ENCODE data around the gene PLA2G2E. TPM values are rescaled to one million over a fixed set of nuclear protein-coding genes. Genes with fewer than 3 reads are reported as not detected.

The PLA2G2E gene, protein sequence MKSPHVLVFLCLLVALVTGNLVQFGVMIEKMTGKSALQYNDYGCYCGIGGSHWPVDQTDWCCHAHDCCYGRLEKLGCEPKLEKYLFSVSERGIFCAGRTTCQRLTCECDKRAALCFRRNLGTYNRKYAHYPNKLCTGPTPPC
- not detected in 2 replicates for total RNA-seq

DNA sequence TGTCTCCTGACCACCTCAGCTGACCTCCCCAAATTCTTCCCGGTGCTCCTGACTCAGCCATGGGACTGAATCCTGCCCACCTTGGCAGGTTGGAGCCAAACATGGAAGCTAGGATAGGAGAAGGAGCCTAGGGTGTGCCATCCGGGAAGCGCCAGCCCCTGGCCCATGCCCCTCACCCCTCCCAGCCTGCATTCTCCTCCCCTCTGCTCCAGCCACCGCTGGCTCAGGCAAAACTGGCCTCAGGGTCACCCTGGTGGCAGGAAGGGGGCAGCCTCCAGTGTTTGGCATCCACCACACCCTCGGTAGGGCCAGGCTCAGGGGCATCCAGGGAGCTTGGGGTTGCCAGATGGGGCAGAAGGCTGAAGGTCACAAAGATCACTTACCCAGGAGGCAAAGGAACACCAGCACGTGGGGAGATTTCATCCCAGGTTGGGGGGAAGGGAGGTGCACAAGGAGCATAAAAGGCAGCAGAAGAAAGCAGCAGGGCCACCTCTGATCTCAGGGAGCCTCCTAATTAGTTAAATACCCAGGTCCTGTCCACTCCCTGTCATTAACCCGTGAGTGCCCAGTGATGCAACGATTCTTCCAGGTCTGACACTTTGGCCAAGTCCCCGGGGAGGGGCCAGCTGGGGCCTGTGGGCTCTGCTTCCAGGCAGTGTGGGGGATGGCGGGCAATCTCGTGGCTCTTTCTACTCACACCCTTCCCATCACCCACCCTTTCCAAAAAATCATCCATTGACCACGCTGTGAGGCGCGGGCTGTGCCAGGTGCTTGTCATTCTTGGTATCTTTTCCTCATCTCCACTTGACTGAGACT, at the start of gene PLA2G2E:
PLA2G2E (minus strand) TSS at position 481 of the 816 bp plus-strand sequence; CDS start at position 423, 58 bp downstream.

DNA sequence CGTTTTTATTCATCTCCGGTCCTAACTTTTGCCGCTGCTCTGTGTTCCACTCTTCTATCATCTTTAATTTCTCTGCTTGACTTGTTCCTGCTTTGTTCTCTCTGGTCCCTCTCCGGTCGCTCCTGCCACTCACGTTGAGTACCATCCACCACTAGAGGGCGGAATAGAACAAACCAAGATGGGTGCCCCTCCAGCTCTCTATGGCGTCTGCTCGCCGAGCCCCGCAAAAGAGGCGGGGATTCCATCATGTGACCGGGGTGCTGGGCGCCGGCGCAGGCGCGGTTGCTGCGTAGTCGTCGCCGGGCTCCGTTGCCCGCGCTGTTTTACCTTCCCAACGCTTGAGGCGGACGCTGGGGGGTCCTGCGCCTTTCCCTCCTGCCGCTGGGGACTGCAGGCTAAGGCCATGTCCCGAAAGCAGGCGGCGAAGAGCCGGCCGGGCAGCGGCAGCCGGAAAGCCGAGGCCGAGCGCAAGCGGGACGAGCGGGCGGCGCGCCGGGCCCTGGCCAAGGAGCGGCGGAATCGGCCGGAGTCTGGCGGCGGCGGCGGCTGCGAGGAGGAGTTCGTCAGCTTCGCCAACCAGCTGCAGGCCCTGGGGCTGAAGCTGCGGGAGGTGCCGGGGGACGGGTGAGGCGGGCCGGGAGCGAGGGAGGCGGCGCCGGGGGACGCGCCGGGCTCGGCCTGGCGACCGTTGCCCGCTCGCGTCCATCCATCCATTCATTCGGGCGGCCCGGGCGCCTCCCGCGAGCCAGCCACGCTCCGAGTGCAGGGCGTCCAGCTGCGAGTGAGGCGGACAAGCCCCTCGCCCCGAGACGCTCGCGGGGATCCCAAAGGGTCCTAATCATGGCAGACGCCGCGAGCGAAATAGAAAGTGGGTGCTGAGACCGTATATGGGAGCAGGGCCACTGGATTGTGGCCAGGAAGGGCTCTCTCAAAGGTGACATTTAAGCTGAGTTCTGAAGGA, 41.0 kb downstream of the PLA2G2E start, which contains the start of gene OTUD3:
OTUD3 (plus strand) TSS at position 285 of the 961 bp plus-strand sequence; CDS start at position 404, 119 bp downstream.

Other genes starting within 250 kb of the PLA2G2E start
- 10.2 and 10.5 TPM in 2 replicates for gene TMCO4, start 123.7 kb downstream of the PLA2G2E start, total RNA-seq
- gene RNF186, start 108.3 kb downstream of the PLA2G2E start, total RNA-seq = not detected in 2 replicates
- 1.5 and 1.6 TPM in 2 replicates for gene OTUD3, start 41.2 kb downstream of the PLA2G2E start, total RNA-seq
- gene PLA2G2A, start 56.0 kb upstream of the PLA2G2E start, total RNA-seq = not detected in 2 replicates
- not detected in 2 replicates for gene PLA2G5, start 146.6 kb upstream of the PLA2G2E start, total RNA-seq
- gene PLA2G2D, start 195.9 kb upstream of the PLA2G2E start, total RNA-seq = not detected in 2 replicates
- not detected in 2 replicates for gene PLA2G2F, start 215.7 kb upstream of the PLA2G2E start, total RNA-seq